NCI-H345 treated with DMSO at 0.1 percent for 48 hours (cell line): ENCODE data around the gene GXYLT2.
"Not testable (repeated sequence)": the region's sequence is repeated elsewhere in the genome, so short reads cannot be mapped to it uniquely, and the experiment has no call there.

Experiments
- DNase-seq: peaks from one replicate; lab custom pipeline; 2025; ENCODE audit not compliant: unreplicated experiment; lab: John Stamatoyannopoulos, UW

The GXYLT2 gene

GRCh38 chr3:72972706-72973030 is 84.8 kb downstream of the GXYLT2 start:
- DNase-seq, result no peak

DNA sequence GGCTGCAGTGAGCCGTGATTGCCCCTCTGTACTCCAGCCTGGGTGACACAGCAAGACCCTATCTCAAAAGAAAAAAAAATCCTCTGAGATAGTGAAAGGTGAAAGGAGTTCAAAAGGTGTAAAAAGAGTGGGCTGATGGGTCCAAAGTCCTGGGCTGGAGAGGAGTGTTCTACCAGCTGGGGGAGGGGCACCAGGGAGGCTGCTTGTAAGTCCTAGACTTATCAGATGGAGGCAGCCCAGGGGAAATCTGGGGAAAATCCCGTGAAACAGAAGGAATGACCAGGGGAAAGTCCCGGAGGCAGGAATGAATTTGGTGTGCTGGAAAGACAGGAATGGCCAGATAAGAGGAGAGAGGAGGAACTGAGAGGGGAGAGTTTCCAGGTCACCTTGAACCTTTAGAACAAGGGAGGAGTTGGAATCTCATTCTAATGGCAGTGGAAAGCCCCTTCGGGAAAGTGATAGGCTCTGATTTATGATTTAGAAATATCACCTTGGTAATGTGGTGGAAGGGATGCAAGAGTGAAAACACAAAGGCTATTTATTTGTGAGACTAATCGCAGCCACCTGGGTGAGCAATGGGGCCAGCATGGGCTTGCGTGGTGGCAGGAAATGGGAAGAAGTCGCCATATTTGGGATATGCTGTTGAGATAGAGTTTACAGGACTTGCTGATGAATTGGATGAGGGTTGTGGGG is 85.3 kb downstream of the GXYLT2 start:
- no peak for DNase-seq

DNA sequence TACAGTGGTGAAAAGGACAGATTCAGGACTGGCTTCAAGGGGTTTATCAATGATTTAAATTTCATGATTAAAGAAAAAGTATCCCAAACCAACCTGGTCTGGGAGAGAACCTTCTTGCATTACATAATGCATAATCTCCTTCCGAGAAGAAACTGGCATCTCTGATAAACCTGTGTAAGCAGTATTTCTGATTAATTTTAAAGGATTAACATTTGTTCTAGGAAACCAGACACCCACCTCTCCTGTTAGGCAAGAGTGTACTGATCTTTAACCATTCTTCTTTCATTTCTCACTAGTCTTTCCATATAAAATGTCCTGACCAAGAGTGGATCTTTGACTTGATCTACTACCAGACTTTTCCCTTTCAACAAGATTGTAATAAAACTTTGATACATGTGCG is 85.9 kb downstream of the GXYLT2 start:
- no peak for DNase-seq

DNA sequence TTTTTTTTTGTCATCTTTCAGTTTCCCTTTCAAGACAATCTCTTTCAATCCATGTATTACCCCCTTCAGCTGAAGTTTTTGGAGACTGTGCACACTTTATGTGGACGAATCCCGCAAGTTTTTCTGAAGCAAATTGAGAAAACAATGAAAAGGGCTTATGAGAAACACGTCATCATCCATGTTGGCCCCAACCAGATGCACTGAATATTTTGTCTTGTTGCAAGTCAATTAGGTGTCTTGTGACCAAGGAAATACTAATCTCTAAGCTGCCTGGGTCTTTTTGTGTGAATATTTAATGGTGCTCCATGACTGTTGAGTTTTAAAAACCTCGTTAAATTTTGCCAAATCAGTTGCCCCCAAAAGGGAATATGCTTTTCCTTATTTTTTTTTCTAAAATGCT is 87.1 kb downstream of the GXYLT2 start:
- no peak for DNase-seq

- no peak for DNase-seq
Observed at GRCh38 chr3:72976281-72976741, 88.5 kb downstream of the GXYLT2 start.

DNA sequence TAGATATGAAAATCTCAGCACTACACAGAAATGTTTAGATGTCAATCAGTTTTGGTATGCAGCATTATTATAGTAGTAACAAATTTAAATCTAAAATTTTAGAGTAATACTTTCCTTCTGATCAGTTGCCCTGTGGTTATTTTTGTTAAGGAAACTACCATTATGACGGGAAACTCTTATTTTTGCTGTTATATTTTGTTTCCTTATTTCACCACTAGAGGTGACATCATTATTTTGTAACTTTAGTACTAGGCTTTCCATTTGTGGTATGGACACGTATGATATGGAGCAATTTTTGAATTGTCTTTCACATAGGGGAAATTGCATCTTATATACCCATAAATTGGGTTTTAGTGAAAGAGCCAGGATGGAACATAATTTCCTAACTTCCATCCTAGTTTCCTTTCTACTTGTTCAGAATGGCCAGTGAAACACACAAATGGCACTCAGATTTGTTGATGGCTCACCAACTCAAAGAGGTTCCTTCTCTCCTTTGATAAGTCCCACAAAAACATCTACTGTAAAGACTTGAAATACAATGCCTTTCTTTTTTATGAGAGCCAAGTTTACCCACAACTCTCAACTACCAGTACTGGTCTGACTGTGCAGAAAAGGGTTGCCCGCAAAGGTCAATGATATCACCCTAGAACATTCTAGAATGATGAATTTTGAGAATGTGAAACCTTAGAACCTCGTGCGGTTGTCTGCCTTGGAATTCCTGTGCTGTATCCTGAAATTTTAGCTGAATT is 89.4 kb downstream of the GXYLT2 start:
- DNase-seq, result no peak

- no peak for DNase-seq
Observed at GRCh38 chr3:72982609-72983366, 94.9 kb downstream of the GXYLT2 start.

DNA sequence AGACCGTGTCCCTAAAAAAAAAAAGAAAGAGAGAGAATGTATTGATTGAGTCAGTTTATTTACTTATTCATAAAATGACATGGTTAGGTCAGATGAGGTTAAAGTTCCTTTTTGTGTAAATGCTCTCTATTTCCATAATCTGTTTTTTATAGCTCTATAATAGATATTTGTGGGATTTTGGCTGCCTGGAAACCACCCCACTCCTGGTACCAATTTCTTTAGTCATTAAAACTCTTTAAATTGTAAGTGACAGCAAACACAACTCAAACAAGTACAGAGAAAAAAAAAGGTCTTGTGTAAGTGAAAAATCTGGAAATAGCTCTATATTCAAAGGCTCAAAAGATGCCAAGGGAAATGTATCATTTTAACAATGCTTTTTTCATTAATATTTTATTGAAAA is 97.7 kb downstream of the GXYLT2 start:
- DNase-seq, result no peak

DNA sequence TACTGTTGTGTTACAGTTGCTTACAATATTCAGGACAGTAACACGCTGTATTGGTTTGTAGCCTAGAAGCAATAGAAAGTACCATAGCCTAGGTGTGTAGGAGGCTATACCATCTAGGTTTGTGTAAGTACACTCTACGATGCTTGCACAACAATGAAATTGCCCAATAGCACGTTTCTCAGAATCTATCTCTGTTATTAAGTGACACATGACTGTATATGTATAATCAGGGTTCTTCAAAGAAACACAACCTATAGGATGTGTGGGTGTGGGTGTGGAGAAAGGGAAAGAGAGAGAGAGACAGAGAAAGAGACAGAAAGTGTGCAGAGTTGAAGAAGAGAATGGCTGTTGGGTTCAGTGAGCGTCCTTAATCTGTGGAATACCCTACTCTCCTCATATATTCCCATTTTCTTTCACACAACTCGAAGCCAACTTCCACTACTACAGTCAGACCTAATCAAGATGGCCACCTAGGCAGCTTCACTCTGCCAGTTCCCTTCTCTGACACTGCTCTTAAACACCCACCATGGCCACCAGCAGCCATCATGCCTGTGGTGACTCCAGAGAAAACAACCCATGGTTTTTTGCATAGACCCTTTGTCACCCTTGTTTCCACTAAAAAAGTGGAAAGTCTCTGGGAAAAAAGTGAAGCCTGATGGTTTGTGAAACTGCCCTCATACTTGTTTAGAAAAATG is 103.0 kb downstream of the GXYLT2 start:
- DNase-seq, result no peak

GRCh38 chr3:72991522-72991921 is 103.7 kb downstream of the GXYLT2 start:
- DNase-seq, result no peak

- DNase-seq, result no peak
Observed at GRCh38 chr3:72993391-72993790, 105.5 kb downstream of the GXYLT2 start.

- DNase-seq, result no peak
Observed at GRCh38 chr3:72995337-72995736, 107.5 kb downstream of the GXYLT2 start.

DNA sequence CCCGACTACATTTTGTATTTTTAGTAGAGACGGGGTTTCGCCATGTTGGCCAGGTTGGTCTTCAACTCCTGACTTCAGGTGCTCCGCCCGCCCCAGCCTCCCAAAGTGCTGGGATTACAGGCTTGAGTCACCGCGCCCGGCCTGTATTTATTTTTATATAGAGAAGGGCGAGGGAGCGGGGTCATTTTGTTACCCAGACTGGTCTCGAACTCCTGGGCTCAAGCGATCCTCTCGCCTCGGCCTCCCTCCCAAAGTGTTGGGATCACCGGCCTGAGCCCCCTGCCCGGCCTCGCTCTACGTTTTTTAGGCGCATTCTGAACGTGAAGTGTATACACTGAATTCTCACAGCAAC is 108.3 kb downstream of the GXYLT2 start:
- no peak for DNase-seq

GRCh38 chr3:72996473-72997333 is 108.9 kb downstream of the GXYLT2 start, which contains the start of gene PPP4R2:
Gene PPP4R2, plus strand, starts transcription at chr3:72996811. Its CDS starts 227 bp downstream, at chr3:72997038.
- peak; percentile 53 for DNase-seq

- peak; percentile 4 for DNase-seq
Observed at GRCh38 chr3:72997421-72997961, 109.6 kb downstream of the GXYLT2 start.

DNA sequence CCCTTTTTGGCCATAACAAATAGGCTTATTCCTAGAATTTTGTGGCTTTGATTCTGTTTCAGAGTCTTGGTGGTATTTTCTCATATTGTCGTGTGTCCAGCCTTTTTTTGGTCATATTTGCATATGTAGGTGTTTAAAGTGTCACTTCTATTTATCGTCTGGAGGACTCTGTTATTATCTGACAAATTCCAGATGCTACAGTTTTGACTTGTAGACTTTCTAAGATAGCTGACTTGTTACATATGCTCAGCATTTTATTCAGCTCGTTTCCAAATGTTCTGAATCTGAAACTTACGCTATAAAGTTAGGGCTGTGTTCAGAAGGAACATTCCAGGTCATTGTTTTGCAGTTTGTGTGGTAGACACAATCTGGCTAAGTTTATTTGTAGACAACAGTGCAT is 110.6 kb downstream of the GXYLT2 start:
- DNase-seq, result no peak

- DNase-seq, result no peak
Observed at GRCh38 chr3:72999951-73000350, 112.1 kb downstream of the GXYLT2 start.

- DNase-seq, result not testable (repeated sequence)
Observed at GRCh38 chr3:73003050-73003449, 115.2 kb downstream of the GXYLT2 start.

DNA sequence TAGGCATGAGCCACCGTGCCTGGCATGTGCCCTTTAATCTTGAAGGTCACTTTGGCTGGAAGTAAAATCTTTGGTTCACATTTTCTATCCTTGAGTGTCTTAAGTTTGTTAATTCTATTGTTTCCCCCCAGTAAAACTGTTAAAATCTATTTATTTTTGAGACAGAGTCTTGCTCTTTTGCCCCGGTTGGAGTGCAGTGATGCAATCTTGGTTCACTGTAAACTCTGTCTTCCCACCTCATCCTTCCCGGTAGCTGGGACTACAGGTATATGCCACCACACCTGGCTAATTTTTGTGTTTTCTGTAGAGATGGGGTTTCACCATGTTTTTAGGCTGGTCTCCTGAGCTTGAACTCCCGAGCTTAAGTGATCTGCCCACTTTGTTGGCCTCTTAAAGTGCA is 116.5 kb downstream of the GXYLT2 start:
- no peak for DNase-seq
